CD4-positive, alpha-beta T cell (primary cell): ENCODE measurements around the gene RGS2. TPM values are rescaled to one million over a fixed set of nuclear protein-coding genes. Genes with fewer than 3 reads are reported as not detected.

Source experiments
- ATAC-seq: fragments of 200-7000 bp; cut with Tn5 transposase; one replicate; pipeline ENCODE4 v1.10.0; 2022; ENCODE audit warnings: mild to moderate bottlenecking; ENCODE audit not compliant: poor library complexity
- CTCF ChIA-PET: fragments of 350-600 bp; sonication (Branson Sonifier 250); formaldehyde crosslinking; loops from one replicate; lab custom pipeline; 2021; ENCODE audit warnings: antibody characterized with exemption, inconsistent platforms; lab: Charles Lee
- POLR2A ChIA-PET: fragments of 350-600 bp; sonication (Branson Sonifier 250); formaldehyde crosslinking; loops from one replicate; lab custom pipeline; 2021; ENCODE audit warnings: antibody characterized with exemption, inconsistent platforms; lab: Charles Lee
- DNase-seq, 14 experiments: peaks; one replicate each; pipeline ENCODE4 v3.0.0-alpha.2; 2013 to 2020; ENCODE audit warnings: mixed read lengths in 2 of 14
- H3K27ac ChIP-seq, 2 donors: one replicate each; pipeline versions ENCODE4 v1.5.1 to v1.7.0; 2013; ENCODE audit warnings: low read length in 2 of 2, low read depth in 1 of 2, mild to moderate bottlenecking in 1 of 2
- H3K27me3 ChIP-seq, 2 experiments: 1 replicate in 1 of 2; 2 replicates in 1 of 2; pipeline versions ENCODE4 v1.6.1 to v1.7.0; 2013; ENCODE audit warnings: low read length in 2 of 2, control low read depth in 1 of 2, mild to moderate bottlenecking in 1 of 2, moderate library complexity in 1 of 2; ENCODE audit not compliant: insufficient read depth in 2 of 2, control insufficient read depth in 1 of 2
- H3K36me3 ChIP-seq: one replicate; pipeline ENCODE4 v1.6.1; 2013; ENCODE audit warnings: low read length, control low read depth; ENCODE audit not compliant: insufficient read depth
- H3K4me1 ChIP-seq: one replicate; pipeline ENCODE4 v1.6.1; 2013; ENCODE audit warnings: low read length, control low read depth; ENCODE audit not compliant: insufficient read depth
- H3K4me3 ChIP-seq: one replicate; pipeline ENCODE4 v1.5.1; 2013; ENCODE audit warnings: mild to moderate bottlenecking, low read length, moderate library complexity
- H3K9me3 ChIP-seq, 2 experiments: 1 replicate in 1 of 2; 2 replicates in 1 of 2; pipeline versions ENCODE4 v1.6.1 to v1.7.0; 2013; ENCODE audit warnings: low read length in 2 of 2, mild to moderate bottlenecking in 2 of 2, control low read depth in 1 of 2, moderate library complexity in 1 of 2; ENCODE audit not compliant: control insufficient read depth in 1 of 2, insufficient read depth in 1 of 2
- H3K27ac Mint-ChIP-seq: one replicate; pipeline ENCODE4 v1.8.0; 2020; ENCODE audit warnings: mixed read lengths
- H3K27me3 Mint-ChIP-seq: one replicate; pipeline ENCODE4 v1.8.0; 2021; ENCODE audit warnings: mixed read lengths
- H3K36me3 Mint-ChIP-seq: one replicate; pipeline ENCODE4 v1.8.0; 2021; ENCODE audit warnings: low read depth, mixed read lengths
- H3K4me1 Mint-ChIP-seq: one replicate; pipeline ENCODE4 v1.8.0; 2021; ENCODE audit warnings: low read depth, mixed read lengths
- H3K4me3 Mint-ChIP-seq: one replicate; pipeline ENCODE4 v1.8.0; 2020; ENCODE audit warnings: mild to moderate bottlenecking, mixed read lengths
- H3K9me3 Mint-ChIP-seq: one replicate; pipeline ENCODE4 v1.8.0; 2020; ENCODE audit warnings: mixed read lengths
- CTCF ChIP-seq: fragments of 200-600 bp; IDR thresholded peaks from one replicate; pipeline ENCODE4 v1.8.0; 2022; ENCODE audit warnings: antibody characterized with exemption, mild to moderate bottlenecking
- intact Hi-C, 2 experiments: fragments of 100-400 bp; cut with DNase I in 1 of 2; cut with micrococcal nuclease in 1 of 2; formaldehyde crosslinking; loops; one replicate each; pipeline versions ENCODE4 v1.15.1 to v1.9.0; 2023 to 2025; cut with DNase I, micrococcal nuclease
- total RNA-seq, 174 experiments: library from RNA in 2 of 174; stranded (reverse) in 2 of 174; gene quantifications; one replicate each; pipeline ENCODE4 v1.2.3 and lab custom pipeline; 2021 to 2026

The RGS2 gene
- total RNA-seq, 2 experiments from 2014 or later, result 142 to 155 TPM

DNA sequence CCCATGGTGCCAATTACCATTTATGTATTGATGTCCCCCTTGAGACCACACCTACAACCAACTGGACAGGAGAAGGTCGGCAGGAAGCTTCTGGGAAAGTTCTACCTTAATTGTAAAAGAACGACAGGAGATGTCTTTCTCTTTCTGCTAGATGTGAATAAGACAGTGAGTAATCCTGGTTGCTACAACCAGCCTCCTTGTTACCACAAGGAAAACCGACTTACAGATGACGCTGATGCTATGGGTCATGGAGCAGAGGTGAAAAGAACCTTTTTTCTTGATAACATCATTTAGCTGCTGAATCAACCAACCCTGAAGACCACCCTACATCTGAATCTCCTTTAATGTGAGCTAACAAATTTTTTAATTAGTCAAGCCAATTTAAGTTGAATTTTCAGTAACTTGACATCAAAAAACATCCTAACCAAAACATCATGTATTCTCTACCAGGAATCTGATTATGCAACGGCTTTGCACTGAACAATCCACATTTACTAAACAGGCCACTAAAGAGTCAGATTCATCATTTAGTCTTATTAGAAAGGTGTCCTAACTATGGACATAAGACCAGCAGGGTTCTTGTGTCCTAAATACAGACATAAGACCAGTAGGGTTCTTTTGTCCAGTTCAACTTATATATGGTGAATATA lies 23.0 kb downstream of the RGS2 start:
- ChIA-PET POLR2A (no interaction called here), CTCF (no interaction called here)
- ATAC-seq, result no peak
- no peaks in the 10 kb centered on the region for H3K4me1 ChIP-seq
- Mint-ChIP-seq H3K9me3 (no peaks in the 10 kb centered on the region), H3K4me3 (no peak overlapping the region), H3K36me3 (no peaks in the 10 kb centered on the region), H3K4me1 (no peaks in the 10 kb centered on the region), H3K27ac (no peak overlapping the region), H3K27me3 (peaks cover 19% of the 10 kb centered on the region)
- H3K4me3 ChIP-seq, result no peak overlapping the region
- no peaks in the 10 kb centered on the region for H3K9me3 ChIP-seq
- H3K36me3 ChIP-seq, result no peaks in the 10 kb centered on the region
- intact Hi-C loops, result no loop called here
- H3K27me3 ChIP-seq, result peaks cover 0 to 5% of the 10 kb centered on the region in 2 experiments
- no peak for DNase-seq
- TF ChIP-seq CTCF, result no peak
- H3K27ac ChIP-seq, result no peak overlapping the region

DNA sequence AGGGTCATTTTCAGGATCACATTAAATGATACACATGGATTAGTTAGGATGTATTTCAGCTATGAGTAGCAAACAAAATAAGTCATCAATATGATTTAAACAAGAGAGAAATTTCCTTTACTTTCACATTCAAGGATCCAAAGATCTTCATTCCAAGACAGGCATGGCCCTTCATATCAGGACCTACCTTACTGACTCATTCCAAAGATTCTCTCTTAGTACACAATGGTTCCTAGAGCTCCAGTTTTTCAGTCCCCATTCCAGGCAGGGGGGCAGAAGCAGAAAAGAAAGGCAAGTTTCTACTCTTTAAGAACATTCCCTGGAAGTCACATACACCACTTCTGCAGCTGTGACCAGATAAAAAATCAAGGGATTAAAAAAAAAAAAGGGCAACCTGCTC lies 23.7 kb downstream of the RGS2 start:
- Mint-ChIP-seq H3K27me3 (peaks cover 15% of the 10 kb centered on the region), H3K9me3 (no peaks in the 10 kb centered on the region), H3K4me1 (no peaks in the 10 kb centered on the region), H3K27ac (no peak overlapping the region), H3K4me3 (no peak overlapping the region), H3K36me3 (no peaks in the 10 kb centered on the region)
- Histone ChIP-seq H3K27ac (no peak overlapping the region), H3K36me3 (no peaks in the 10 kb centered on the region), H3K4me3 (no peak overlapping the region), H3K4me1 (no peaks in the 10 kb centered on the region), H3K9me3 (no peaks in the 10 kb centered on the region), H3K27me3 (no peaks in the 10 kb centered on the region)
- CTCF ChIA-PET, result no interaction called here
- intact Hi-C loops, result no loop called here
- no peak for DNase-seq
- no peak for ATAC-seq
- POLR2A ChIA-PET, result no interaction called here
- TF ChIP-seq CTCF, result no peak

- Histone ChIP-seq H3K9me3 (no peaks in the 10 kb centered on the region), H3K27ac (no peak overlapping the region), H3K27me3 (no peaks in the 10 kb centered on the region), H3K4me3 (no peak overlapping the region), H3K4me1 (no peaks in the 10 kb centered on the region), H3K36me3 (no peaks in the 10 kb centered on the region)
- intact Hi-C loops, result no loop called here
- Mint-ChIP-seq H3K9me3 (no peaks in the 10 kb centered on the region), H3K36me3 (no peaks in the 10 kb centered on the region), H3K4me3 (no peak overlapping the region), H3K27ac (no peak overlapping the region), H3K4me1 (no peaks in the 10 kb centered on the region), H3K27me3 (peaks cover 11% of the 10 kb centered on the region)
- ChIA-PET POLR2A (interaction anchor here (0.7 kb wide), 1 partner anchor 277 kb away, joined by 3 read pairs; no protein-coding TSS in a partner anchor), CTCF (no interaction called here)
- TF ChIP-seq CTCF, result no peak
- DNase-seq (no peak), ATAC-seq (no peak)
Measured at GRCh38 chr1:192835116-192835515, 26.3 kb downstream of the RGS2 start.
